AG04449 (cell line): ENCODE data around the gene NEUROD4.

Experiments
- CTCF ChIA-PET: fragments of 350-600 bp; formaldehyde crosslinking; extraction: SDS; loops from one replicate; lab custom pipeline; 2021; ENCODE audit warnings: antibody characterized with exemption; lab: Yijun Ruan, JAX
- POLR2A ChIA-PET: fragments of 400-600, 350-600 bp; formaldehyde crosslinking; extraction: SDS; loops from one replicate; lab custom pipeline; 2020; ENCODE audit warnings: antibody characterized with exemption, inconsistent platforms; lab: Yijun Ruan, JAX
- DNase-seq: peaks from one replicate; pipeline ENCODE4 v3.0.0-alpha.2; 2010; ENCODE audit warnings: low read depth, low spot score
- H3K4me3 ChIP-seq: 2 replicates; pipeline ENCODE4 v1.5.1; 2011; ENCODE audit warnings: low read depth, mild to moderate bottlenecking, control low read depth, low read length
- CTCF ChIP-seq: IDR thresholded peaks from one replicate; pipeline ENCODE4 v1.5.1; 2011; ENCODE audit warnings: mild to moderate bottlenecking, moderate library complexity, low read length, control low read depth, inconsistent platforms; ENCODE audit not compliant: insufficient read depth; ENCODE audit errors: missing control alignments

Gene NEUROD4

GRCh38 chr12:55002355-55002754 lies 17.4 kb upstream of the NEUROD4 start:
- ChIA-PET CTCF (interaction anchor here (3.4 kb wide), 1 partner anchor 9 kb away, joined by 21 read pairs; no protein-coding TSS in a partner anchor), POLR2A (no interaction called here)
- no peak for TF ChIP-seq CTCF
- no peak overlapping the region for H3K4me3 ChIP-seq
- no peak for DNase-seq

- CTCF ChIA-PET = interaction anchor here (1.4 to 2.3 kb wide), 3 partner anchors 14 to 16 kb away, joined by 3 to 8 read pairs (median 5); no protein-coding TSS in a partner anchor
- TF ChIP-seq CTCF = no peak
Observed at GRCh38 chr12:55008944-55009585, 10.7 kb upstream of the NEUROD4 start.

GRCh38 chr12:55017416-55017925 lies 2.3 kb upstream of the NEUROD4 start:
- H3K4me3 ChIP-seq = no peak overlapping the region
- ChIA-PET CTCF (no interaction called here), POLR2A (no interaction called here)
- no peak for TF ChIP-seq CTCF
- no peak for DNase-seq

More at GRCh38 chr12:55008944-55009585, 10.7 kb upstream of the NEUROD4 start:
- DNase-seq = no peak
- POLR2A ChIA-PET = no interaction called here
- H3K4me3 ChIP-seq = no peak overlapping the region

GRCh38 chr12:55024575-55024974 lies 4.8 kb downstream of the NEUROD4 start:
- no peak overlapping the region for H3K4me3 ChIP-seq
- ChIA-PET CTCF (interaction anchor here (1.4 kb wide), 1 partner anchor 32 kb away, joined by 4 read pairs; no protein-coding TSS in a partner anchor), POLR2A (no interaction called here)
- TF ChIP-seq CTCF = no peak
- no peak for DNase-seq

GRCh38 chr12:55025508-55025907 lies 5.7 kb downstream of the NEUROD4 start:
- CTCF ChIA-PET = interaction anchor here (1.4 kb wide), 1 partner anchor 33 kb away, joined by 4 read pairs; no protein-coding TSS in a partner anchor
- DNase-seq = no peak
- H3K4me3 ChIP-seq = no peak overlapping the region
- TF ChIP-seq CTCF = no peak
- POLR2A ChIA-PET = no interaction called here

- ChIA-PET CTCF (no interaction called here), POLR2A (no interaction called here)
- H3K4me3 ChIP-seq = no peak overlapping the region
- no peak for TF ChIP-seq CTCF
- no peak for DNase-seq
Observed at GRCh38 chr12:55034218-55034617, 14.4 kb downstream of the NEUROD4 start.
